DND-41 (cell line): ENCODE results near the gene FOXP1.

Experiments used
- ATAC-seq: fragments of 200-7000 bp; cut with Tn5 transposase; 3 replicates; pipeline ENCODE4 v1.9.1; 2021; ENCODE audit warnings: low read depth; ENCODE audit not compliant: insufficient read depth
- DNase-seq: peaks from one replicate; pipeline ENCODE4 v3.0.0-alpha.2; 2020
- H2AFZ ChIP-seq: 2 replicates; pipeline ENCODE4 v1.6.0; 2012; ENCODE audit warnings: low read depth, low read length
- H3K27ac ChIP-seq: 2 replicates; pipeline ENCODE4 v1.5.1; 2012; ENCODE audit warnings: low read length, inconsistent platforms
- H3K27me3 ChIP-seq: fragments of 200-600 bp; sonication (generic); 2 replicates; pipeline ENCODE4 v1.6.0; 2012; ENCODE audit warnings: low read length, mild to moderate bottlenecking, inconsistent platforms; ENCODE audit not compliant: insufficient read depth, poor library complexity
- H3K36me3 ChIP-seq: 2 replicates; pipeline ENCODE4 v1.5.1; 2012; ENCODE audit warnings: low read length, inconsistent platforms; ENCODE audit not compliant: insufficient read depth
- H3K4me1 ChIP-seq: 2 replicates; pipeline ENCODE4 v1.5.1; 2012; ENCODE audit warnings: mild to moderate bottlenecking, low read length; ENCODE audit not compliant: insufficient read depth
- H3K4me2 ChIP-seq: 2 replicates; pipeline ENCODE4 v1.6.0; 2012; ENCODE audit warnings: mild to moderate bottlenecking, moderate library complexity, low read length, inconsistent platforms; ENCODE audit not compliant: insufficient read depth
- H3K4me3 ChIP-seq, 2 experiments: fragments of 200-600 bp in 1 of 2; shearing (Covaris generic) in 1 of 2; 2 replicates each; pipeline ENCODE4 v1.5.1; 2012 to 2016; ENCODE audit warnings: inconsistent platforms in 2 of 2, low read length in 2 of 2, mild to moderate bottlenecking in 2 of 2, low read depth in 1 of 2, moderate library complexity in 1 of 2
- H3K79me2 ChIP-seq: 2 replicates; pipeline ENCODE4 v1.6.0; 2012; ENCODE audit warnings: low read length, inconsistent platforms; ENCODE audit not compliant: insufficient read depth
- H3K9ac ChIP-seq: 2 replicates; pipeline ENCODE4 v1.6.0; 2012; ENCODE audit warnings: low read depth, mild to moderate bottlenecking, inconsistent platforms, low read length, moderate library complexity
- H3K9me3 ChIP-seq: 2 replicates; pipeline ENCODE4 v1.5.1; 2012; ENCODE audit warnings: low read length, moderate library complexity, mild to moderate bottlenecking, inconsistent platforms; ENCODE audit not compliant: insufficient read depth, severe bottlenecking
- H4K20me1 ChIP-seq: 2 replicates; pipeline ENCODE4 v1.6.0; 2012; ENCODE audit warnings: low read length; ENCODE audit not compliant: insufficient read depth
- EZH2 ChIP-seq: IDR thresholded peaks from 3 replicates; pipeline ENCODE4 v1.6.1; 2012; ENCODE audit warnings: borderline replicate concordance, low read depth, mild to moderate bottlenecking, moderate library complexity, low read length, inconsistent platforms; ENCODE audit not compliant: severe bottlenecking
- TF ChIP-seq, protein P1 (sequence below): IDR thresholded peaks from 2 replicates; pipeline ENCODE4 v1.5.1; 2012; ENCODE audit warnings: borderline replicate concordance, low read length, moderate library complexity, mild to moderate bottlenecking; ENCODE audit not compliant: poor library complexity, severe bottlenecking; ENCODE audit errors: extremely low read depth

The FOXP1 gene

DNA sequence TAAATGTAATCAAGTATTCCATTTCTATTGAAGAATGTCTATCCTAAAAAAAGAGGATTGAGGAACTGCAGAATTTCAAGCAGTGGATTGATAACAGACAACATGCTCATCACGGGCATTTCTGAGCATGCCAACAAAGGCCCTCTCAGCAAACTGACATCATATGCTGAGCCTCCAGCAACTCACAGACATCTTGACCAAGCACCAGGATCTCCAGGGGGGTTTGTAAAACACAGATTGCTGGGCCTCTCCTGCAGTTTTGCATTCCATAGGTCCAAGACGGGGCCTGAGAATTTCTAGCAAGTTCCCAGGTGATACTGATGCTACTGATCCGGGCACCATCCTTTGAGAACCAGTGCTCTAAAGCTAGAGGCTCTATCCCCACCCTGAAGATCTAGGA lies 85.0 kb downstream of the FOXP1 start:
- no peaks in the 10 kb centered on the region for H3K4me1 ChIP-seq
- no peak overlapping the region for H3K4me2 ChIP-seq
- H3K9ac ChIP-seq = no peak overlapping the region
- no peaks in the 10 kb centered on the region for H3K27me3 ChIP-seq
- ATAC-seq (no peak), DNase-seq (no peak)
- no peak overlapping the region for H2AFZ ChIP-seq
- peaks cover 16% of the 10 kb centered on the region; the same call in 1 of the 2 replicates for H4K20me1 ChIP-seq
- H3K79me2 ChIP-seq = peaks cover 45% of the 10 kb centered on the region
- no peaks in the 10 kb centered on the region for H3K9me3 ChIP-seq
- TF ChIP-seq, protein P1, sequence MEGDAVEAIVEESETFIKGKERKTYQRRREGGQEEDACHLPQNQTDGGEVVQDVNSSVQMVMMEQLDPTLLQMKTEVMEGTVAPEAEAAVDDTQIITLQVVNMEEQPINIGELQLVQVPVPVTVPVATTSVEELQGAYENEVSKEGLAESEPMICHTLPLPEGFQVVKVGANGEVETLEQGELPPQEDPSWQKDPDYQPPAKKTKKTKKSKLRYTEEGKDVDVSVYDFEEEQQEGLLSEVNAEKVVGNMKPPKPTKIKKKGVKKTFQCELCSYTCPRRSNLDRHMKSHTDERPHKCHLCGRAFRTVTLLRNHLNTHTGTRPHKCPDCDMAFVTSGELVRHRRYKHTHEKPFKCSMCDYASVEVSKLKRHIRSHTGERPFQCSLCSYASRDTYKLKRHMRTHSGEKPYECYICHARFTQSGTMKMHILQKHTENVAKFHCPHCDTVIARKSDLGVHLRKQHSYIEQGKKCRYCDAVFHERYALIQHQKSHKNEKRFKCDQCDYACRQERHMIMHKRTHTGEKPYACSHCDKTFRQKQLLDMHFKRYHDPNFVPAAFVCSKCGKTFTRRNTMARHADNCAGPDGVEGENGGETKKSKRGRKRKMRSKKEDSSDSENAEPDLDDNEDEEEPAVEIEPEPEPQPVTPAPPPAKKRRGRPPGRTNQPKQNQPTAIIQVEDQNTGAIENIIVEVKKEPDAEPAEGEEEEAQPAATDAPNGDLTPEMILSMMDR = no peak
- no peak for TF ChIP-seq EZH2
- H3K4me3 ChIP-seq = no peak overlapping the region
- no peak overlapping the region for H3K27ac ChIP-seq
- H3K36me3 ChIP-seq = peaks cover 11% of the 10 kb centered on the region

DNA sequence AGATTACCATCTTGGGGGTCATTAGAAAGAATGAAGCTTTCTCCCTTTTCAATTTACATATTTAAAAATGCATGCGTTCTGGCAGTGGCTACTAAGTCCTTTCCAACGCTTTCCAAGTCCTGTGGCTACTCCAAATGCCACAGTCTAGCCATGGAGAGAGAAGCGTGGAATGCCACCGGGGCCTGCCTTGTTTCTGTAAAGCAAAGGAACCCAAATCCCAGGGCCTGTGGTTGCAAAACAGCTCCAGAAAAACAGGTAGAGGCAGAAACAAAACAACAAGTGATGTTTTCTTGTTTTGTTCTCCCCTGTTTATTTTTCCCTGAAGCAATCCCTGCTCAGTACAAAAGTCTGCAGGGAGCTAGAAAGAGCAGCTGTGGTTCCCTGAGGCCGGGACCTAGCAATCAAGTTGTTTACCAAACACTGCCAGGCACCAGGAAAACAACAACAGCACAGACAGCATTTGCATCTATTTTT lies 85.5 kb downstream of the FOXP1 start:
- H3K36me3 ChIP-seq = peaks cover 16% of the 10 kb centered on the region
- TF ChIP-seq, protein P1 = no peak
- no peak for TF ChIP-seq EZH2
- peaks cover 16% of the 10 kb centered on the region; the same call in 1 of the 2 replicates for H4K20me1 ChIP-seq
- H3K4me2 ChIP-seq = no peak overlapping the region
- H3K4me1 ChIP-seq = no peaks in the 10 kb centered on the region
- H3K4me3 ChIP-seq = no peak overlapping the region
- no peak overlapping the region for H3K9ac ChIP-seq
- H3K27me3 ChIP-seq = no peaks in the 10 kb centered on the region
- no peak overlapping the region for H2AFZ ChIP-seq
- DNase-seq (no peak), ATAC-seq (no peak)
- no peak overlapping the region for H3K27ac ChIP-seq
- H3K9me3 ChIP-seq = no peaks in the 10 kb centered on the region
- peaks cover 44% of the 10 kb centered on the region for H3K79me2 ChIP-seq

DNA sequence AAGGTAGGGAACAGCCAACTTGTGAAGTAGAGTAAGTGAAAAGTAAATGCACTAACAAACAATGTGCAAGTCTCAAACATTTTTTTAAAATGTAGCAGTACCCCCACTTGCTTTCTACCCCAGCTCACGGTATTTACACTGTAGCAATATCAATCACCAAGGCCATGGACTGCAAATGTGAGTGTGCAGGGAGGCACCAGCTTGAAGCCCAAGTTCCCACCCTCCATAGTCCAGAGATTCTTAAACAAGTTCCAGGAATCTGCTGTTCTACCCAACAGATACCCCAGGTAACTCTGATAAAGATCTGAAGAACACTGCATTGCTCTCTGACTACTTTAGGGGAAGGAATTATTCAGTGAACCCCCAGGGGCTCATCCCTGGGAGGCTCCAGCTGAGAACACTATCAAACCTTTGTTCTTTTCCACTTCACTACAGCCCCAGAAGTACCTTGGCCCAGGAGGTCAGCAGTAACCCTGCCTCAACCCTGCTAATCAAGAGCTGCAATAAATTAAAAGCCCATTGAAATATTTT lies 86.1 kb downstream of the FOXP1 start:
- no peak for ATAC-seq
- Histone ChIP-seq H4K20me1 (peaks cover 16% of the 10 kb centered on the region; the same call in 1 of the 2 replicates), H3K4me1 (no peaks in the 10 kb centered on the region), H3K36me3 (peaks cover 22% of the 10 kb centered on the region), H3K9me3 (no peaks in the 10 kb centered on the region), H3K27me3 (no peaks in the 10 kb centered on the region), H3K4me2 (no peak overlapping the region), H3K79me2 (peaks cover 40% of the 10 kb centered on the region), H3K9ac (no peak overlapping the region), H3K27ac (no peak overlapping the region), H2AFZ (no peak overlapping the region), H3K4me3 (no peak overlapping the region)
- TF ChIP-seq, protein P1 = no peak
- TF ChIP-seq EZH2 = no peak
- no peak for DNase-seq
